Measurements from ENCODE around the gene ETF1. TPM values are rescaled to one million over a fixed set of nuclear protein-coding genes. Genes with fewer than 3 reads are reported as not detected.
A peak's percentile ranks its signal among the peaks of the same experiment; 100 is the strongest.

The ETF1 gene
- total RNA-seq, 5 donors from 2014 or later (not counting 1 experiment from before 2014, with no cell fraction given) = 40.1 to 115 (median 43.2) TPM

DNA sequence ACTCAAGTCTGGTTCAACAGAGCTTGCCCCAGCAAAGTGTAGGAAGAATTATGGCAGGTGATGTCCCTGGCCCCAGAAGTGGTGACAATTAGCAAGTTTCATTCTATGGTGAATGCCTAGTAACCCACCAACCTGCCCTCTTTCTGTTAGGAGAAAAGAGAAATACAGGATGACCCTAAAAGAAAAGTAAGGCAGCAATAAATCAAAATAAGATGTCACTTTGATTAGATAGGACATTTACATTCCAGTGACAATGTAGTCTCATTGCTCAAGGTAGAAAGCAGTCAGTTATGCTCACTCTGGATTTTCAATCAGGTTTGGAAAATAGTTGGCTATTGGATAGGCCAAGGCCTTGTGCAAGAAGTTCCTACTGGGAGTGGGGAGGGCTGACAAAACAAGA is 37.7 kb upstream of the ETF1 start:
- Mint-ChIP-seq H3K9me3 (no peaks in the 10 kb centered on the region), H3K36me3 (no peaks in the 10 kb centered on the region), H3K4me3 (no peak overlapping the region), H3K27ac (no peak overlapping the region), H3K27me3 (peaks cover 3 to 9% of the 10 kb centered on the region in 2 donors), H3K4me1 (peaks cover 5 to 11% (median 7%) of the 10 kb centered on the region in 3 donors)
- Histone ChIP-seq H3K9me3 (no peaks in the 10 kb centered on the region), H3K27ac (ENCODE audit: low read length) (no peak overlapping the region), H3K27me3 (replicated peaks in 1 of 2; ENCODE audit: control insufficient read depth in 2 of 2, extremely low read depth in 1 of 2, insufficient read depth in 2 of 2, low read length in 1 of 2) (no peaks in the 10 kb centered on the region), H3K36me3 (ENCODE audit: control insufficient read depth in 2 of 2, extremely low read depth in 1 of 2, insufficient read depth in 1 of 2, low read length in 1 of 2) (no peaks in the 10 kb centered on the region), H3K4me1 (ENCODE audit: control insufficient read depth in 1 of 2, extremely low read depth in 1 of 2, insufficient read depth in 2 of 2, low read length in 2 of 2) (peaks cover 0 to 11% of the 10 kb centered on the region in 2 experiments), H3K4me3 (ENCODE audit: control insufficient read depth in 1 of 2, extremely low read depth in 1 of 2, low read length in 1 of 2) (no peak overlapping the region)
- CTCF ChIA-PET = no interaction called here
- POLR2A ChIA-PET = interaction anchor here in 1 of 2 donors (0.6 kb wide), 1 partner anchor 1012 kb away, joined by 8 read pairs; no protein-coding TSS in a partner anchor
- DNase-seq (no peak), ATAC-seq (replicated peaks in 1 of 4) (no peak)

DNA sequence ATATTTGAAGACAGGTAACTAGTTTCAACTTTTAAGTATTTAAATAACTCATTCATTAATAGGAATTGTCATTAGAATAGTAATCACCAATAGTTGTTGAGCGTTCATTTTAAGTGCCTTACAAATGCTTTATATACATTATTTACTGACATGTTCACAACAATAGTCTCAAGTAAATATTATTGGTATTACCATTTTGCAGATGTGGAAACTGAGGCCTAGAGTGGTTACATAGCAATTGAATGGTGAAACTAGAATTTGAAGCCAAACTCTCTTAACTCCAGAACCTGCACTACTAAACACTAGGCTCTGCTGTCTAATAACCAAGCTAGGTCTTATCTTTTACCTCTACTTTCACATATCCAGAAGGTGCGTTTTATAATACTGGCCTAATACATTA is 37.0 kb upstream of the ETF1 start:
- CTCF ChIA-PET = interaction anchor here (0.6 to 1.0 kb wide), 6 partner anchors 14 to 762 kb away, joined by 3 to 5 read pairs (median 3); partner anchors contain the start of gene PAIP2 (in 1 of the 2)
- no peak for ATAC-seq (replicated peaks in 1 of 4)
- POLR2A ChIA-PET = interaction anchor here (0.6 kb wide), 2 partner anchors 191 to 1013 kb away, joined by 3 to 8 read pairs; no protein-coding TSS in a partner anchor

DNA sequence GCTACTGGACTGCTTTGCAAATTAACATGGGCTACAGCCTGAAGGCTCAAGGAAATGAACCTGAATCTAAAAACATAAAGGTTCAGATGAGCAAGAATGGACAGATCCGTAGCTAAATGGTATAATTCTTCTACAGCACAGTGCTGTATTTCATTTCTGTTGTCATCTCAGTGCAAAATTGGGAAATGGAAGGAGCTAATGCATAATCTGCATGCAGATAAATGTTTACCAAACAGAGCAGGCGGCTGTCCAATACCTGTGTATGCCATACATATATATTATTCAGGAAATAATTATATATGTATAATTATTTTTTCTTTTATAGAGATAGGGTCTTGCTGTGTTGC is 36.5 kb upstream of the ETF1 start:
- Histone ChIP-seq H3K4me3 (ENCODE audit: control insufficient read depth in 1 of 2, extremely low read depth in 1 of 2, low read length in 1 of 2) (no peak overlapping the region), H3K36me3 (ENCODE audit: control insufficient read depth in 2 of 2, extremely low read depth in 1 of 2, insufficient read depth in 1 of 2, low read length in 1 of 2) (no peaks in the 10 kb centered on the region), H3K4me1 (ENCODE audit: control insufficient read depth in 1 of 2, extremely low read depth in 1 of 2, insufficient read depth in 2 of 2, low read length in 2 of 2) (peaks cover 1 to 13% of the 10 kb centered on the region in 2 experiments), H3K27me3 (replicated peaks in 1 of 2; ENCODE audit: control insufficient read depth in 2 of 2, extremely low read depth in 1 of 2, insufficient read depth in 2 of 2, low read length in 1 of 2) (no peaks in the 10 kb centered on the region), H3K27ac (ENCODE audit: low read length) (no peak overlapping the region), H3K9me3 (no peaks in the 10 kb centered on the region)
- DNase-seq (no peak), ATAC-seq (replicated peaks in 1 of 4) (no peak)
- H3K4me3 Mint-ChIP-seq = no peak overlapping the region
- H3K36me3 Mint-ChIP-seq = peaks cover 4% of the 10 kb centered on the region
- WGBS (ENCODE audit: insufficient coverage) = 0% methylated on average over 1 of the region's 2 CpGs
- H3K9me3 Mint-ChIP-seq = no peaks in the 10 kb centered on the region
- H3K4me1 Mint-ChIP-seq = peaks cover 12 to 18% (median 14%) of the 10 kb centered on the region in 3 donors
- ChIA-PET CTCF (interaction anchor here (0.5 to 1.0 kb wide), 16 partner anchors 14 to 1539 kb away, joined by 3 to 5 read pairs (median 3); partner anchors contain the start of gene PAIP2 (in 1 of the 2)), POLR2A (interaction anchor here in 1 of 2 donors (0.6 to 0.9 kb wide), 6 partner anchors 124 to 986 kb away, joined by 3 to 5 read pairs (median 4); no protein-coding TSS in a partner anchor)
- peak overlapping the region in 1 of 2 donors; percentile 1 for H3K27ac Mint-ChIP-seq
- H3K27me3 Mint-ChIP-seq = no peaks in the 10 kb centered on the region

More for the DNA sequence above, 37.0 kb upstream of the ETF1 start:
- Mint-ChIP-seq H3K27ac (no peak overlapping the region), H3K36me3 (no peaks in the 10 kb centered on the region), H3K4me1 (peaks cover 7 to 14% (median 10%) of the 10 kb centered on the region in 3 donors), H3K4me3 (no peak overlapping the region), H3K9me3 (no peaks in the 10 kb centered on the region), H3K27me3 (peaks cover 0 to 3% of the 10 kb centered on the region in 2 donors)
- Histone ChIP-seq H3K4me3 (ENCODE audit: control insufficient read depth in 1 of 2, extremely low read depth in 1 of 2, low read length in 1 of 2) (no peak overlapping the region), H3K36me3 (ENCODE audit: control insufficient read depth in 2 of 2, extremely low read depth in 1 of 2, insufficient read depth in 1 of 2, low read length in 1 of 2) (no peaks in the 10 kb centered on the region), H3K9me3 (no peaks in the 10 kb centered on the region), H3K27ac (ENCODE audit: low read length) (no peak overlapping the region), H3K27me3 (replicated peaks in 1 of 2; ENCODE audit: control insufficient read depth in 2 of 2, extremely low read depth in 1 of 2, insufficient read depth in 2 of 2, low read length in 1 of 2) (no peaks in the 10 kb centered on the region), H3K4me1 (ENCODE audit: control insufficient read depth in 1 of 2, extremely low read depth in 1 of 2, insufficient read depth in 2 of 2, low read length in 2 of 2) (peaks cover 0 to 13% of the 10 kb centered on the region in 2 experiments)
- no CpG with 5 or more reads among the region's 2 CpGs for WGBS (ENCODE audit: insufficient coverage)
- DNase-seq = no peak

DNA sequence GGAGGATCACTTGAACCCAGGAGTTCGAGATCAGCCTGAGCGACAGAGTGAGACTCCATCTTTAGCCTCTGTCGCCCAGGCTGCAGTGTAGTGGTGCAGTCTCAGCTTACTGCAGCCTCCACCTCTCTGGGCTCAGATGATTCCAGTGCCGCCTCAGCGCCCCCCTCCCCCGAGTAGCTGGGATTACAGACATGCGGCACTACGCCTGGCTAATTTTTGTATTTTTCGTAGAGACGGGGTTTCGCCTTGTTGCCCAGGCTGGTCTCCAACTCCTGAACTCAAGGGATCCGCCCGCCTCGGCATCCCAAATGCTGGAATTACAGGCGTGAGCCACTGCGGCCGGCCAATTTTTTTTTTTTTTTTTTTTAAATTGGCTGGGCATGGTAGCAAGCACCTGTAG is 34.4 kb upstream of the ETF1 start:
- peak overlapping the region in 1 of 3 donors; percentile 22 for H3K4me3 Mint-ChIP-seq
- Histone ChIP-seq H3K27me3 (replicated peaks in 1 of 2; ENCODE audit: control insufficient read depth in 2 of 2, extremely low read depth in 1 of 2, insufficient read depth in 2 of 2, low read length in 1 of 2) (no peaks in the 10 kb centered on the region), H3K27ac (ENCODE audit: low read length) (no peak overlapping the region), H3K4me1 (ENCODE audit: control insufficient read depth in 1 of 2, extremely low read depth in 1 of 2, insufficient read depth in 2 of 2, low read length in 2 of 2) (peaks cover 8 to 26% of the 10 kb centered on the region in 2 experiments), H3K4me3 (ENCODE audit: control insufficient read depth in 1 of 2, extremely low read depth in 1 of 2, low read length in 1 of 2) (no peak overlapping the region), H3K9me3 (no peaks in the 10 kb centered on the region), H3K36me3 (ENCODE audit: control insufficient read depth in 2 of 2, extremely low read depth in 1 of 2, insufficient read depth in 1 of 2, low read length in 1 of 2) (peaks cover 0 to 12% of the 10 kb centered on the region in 2 donors)
- ATAC-seq (replicated peaks in 1 of 4) = no peak
- H3K4me1 Mint-ChIP-seq = peaks cover 26 to 34% (median 28%) of the 10 kb centered on the region in 3 donors
- no peak for DNase-seq
- H3K27ac Mint-ChIP-seq = peak overlapping the region in 1 of 2 donors; percentile 47
- WGBS (ENCODE audit: insufficient coverage) = 96% methylated on average over 16 of the region's 17 CpGs
- no peaks in the 10 kb centered on the region for H3K27me3 Mint-ChIP-seq
- H3K36me3 Mint-ChIP-seq = peaks cover 9% of the 10 kb centered on the region
- no peaks in the 10 kb centered on the region for H3K9me3 Mint-ChIP-seq
- CTCF ChIA-PET = no interaction called here
- POLR2A ChIA-PET = no interaction called here

DNA sequence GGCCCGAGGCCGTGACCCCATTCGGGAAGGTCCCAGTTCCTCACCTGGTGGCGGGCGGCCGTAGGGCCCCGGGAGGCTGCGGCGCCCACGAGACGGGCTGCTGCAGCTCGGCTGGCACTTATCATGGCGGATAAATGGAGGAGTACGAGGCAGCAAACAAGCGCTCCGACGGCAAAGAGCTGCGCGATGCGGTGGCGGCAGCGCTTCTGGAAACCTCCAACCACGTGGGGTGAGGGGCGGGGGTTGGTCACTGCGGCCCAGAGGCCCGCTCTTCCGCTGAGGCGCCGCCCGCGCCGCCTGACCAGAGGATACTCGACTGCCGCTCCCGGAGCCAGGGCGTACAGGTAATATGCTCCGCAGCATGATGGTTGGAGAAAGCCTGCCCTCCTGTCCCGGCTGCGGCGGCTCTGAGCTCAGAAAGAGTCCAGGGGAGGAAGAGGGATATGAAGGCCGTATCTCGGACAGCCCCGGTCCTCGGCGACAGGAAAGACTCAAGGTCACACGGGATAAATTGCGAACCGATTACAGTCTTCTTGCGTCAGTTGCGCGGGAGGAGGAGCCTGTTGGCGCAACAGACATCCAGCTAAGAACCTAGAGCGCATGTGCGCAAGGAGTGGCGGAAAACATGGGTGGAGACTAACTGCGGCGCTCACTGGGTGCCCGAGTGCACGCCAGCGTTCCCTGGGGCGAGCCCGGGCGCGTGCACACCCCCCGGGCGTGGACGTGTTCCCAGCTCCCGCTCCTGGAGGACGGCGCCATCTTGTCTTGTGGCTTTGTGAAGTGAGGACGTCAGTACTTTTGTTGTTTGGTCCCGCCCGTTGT is 32.4 kb upstream of the ETF1 start, which contains the start of gene HSPA9:
HSPA9 (minus strand) TSS at position 208 of the 822 bp plus-strand sequence; CDS start at position 125, 83 bp downstream.
- H3K36me3 Mint-ChIP-seq = peaks cover 21% of the 10 kb centered on the region

DNA sequence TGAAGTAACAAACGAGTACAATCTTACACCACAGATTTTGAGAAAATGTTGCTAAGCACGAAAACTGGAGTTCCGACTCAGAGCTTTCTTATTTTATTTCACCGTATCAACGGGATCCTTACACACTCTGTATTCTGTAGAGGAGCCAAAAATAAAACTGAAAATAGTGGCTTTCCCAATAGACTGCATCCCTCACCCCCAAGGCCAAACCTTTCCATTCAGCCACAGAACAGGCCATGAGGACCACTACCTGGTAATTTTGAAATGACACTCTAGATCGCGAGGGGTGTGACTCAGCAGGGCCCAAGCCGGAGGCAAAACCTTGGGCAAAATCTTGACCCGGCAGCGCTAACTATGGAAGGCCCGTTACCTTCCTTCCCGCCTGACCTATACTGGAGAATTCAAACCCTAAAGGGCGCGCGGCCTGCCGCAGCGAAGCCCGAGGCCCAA is 31.7 kb upstream of the ETF1 start:
- WGBS (ENCODE audit: insufficient coverage) = 1% methylated on average over 16 of the region's 18 CpGs
- Mint-ChIP-seq H3K4me1 (peaks cover 29 to 47% (median 38%) of the 10 kb centered on the region in 3 donors), H3K36me3 (peaks cover 21% of the 10 kb centered on the region), H3K27me3 (no peaks in the 10 kb centered on the region), H3K27ac (peak overlapping the region; percentile 100), H3K4me3 (peak overlapping the region; percentile 96), H3K9me3 (no peaks in the 10 kb centered on the region)
- DNase-seq (no peak), ATAC-seq (replicated peaks in 1 of 4) (peak in 3 of 4 experiments; percentile 2 to 3 (median 3))
- POLR2A ChIA-PET = interaction anchor here in 1 of 2 donors (0.6 to 3.1 kb wide), 8 partner anchors 8 to 1490 kb away, joined by 3 to 32 read pairs (median 6); partner anchors contain the start of genes ETF1, MATR3 and SIL1
- H3K9me3 ChIP-seq = no peaks in the 10 kb centered on the region
- peak overlapping the region; percentile 95 to 99 for H3K4me3 ChIP-seq (ENCODE audit: control insufficient read depth in 1 of 2, extremely low read depth in 1 of 2, low read length in 1 of 2)
- peaks cover 8 to 37% of the 10 kb centered on the region in 2 donors for H3K36me3 ChIP-seq (ENCODE audit: control insufficient read depth in 2 of 2, extremely low read depth in 1 of 2, insufficient read depth in 1 of 2, low read length in 1 of 2)
- peaks cover 8 to 26% of the 10 kb centered on the region in 2 experiments for H3K4me1 ChIP-seq (ENCODE audit: control insufficient read depth in 1 of 2, extremely low read depth in 1 of 2, insufficient read depth in 2 of 2, low read length in 2 of 2)
- H3K27me3 ChIP-seq (replicated peaks in 1 of 2; ENCODE audit: control insufficient read depth in 2 of 2, extremely low read depth in 1 of 2, insufficient read depth in 2 of 2, low read length in 1 of 2) = no peaks in the 10 kb centered on the region
- H3K27ac ChIP-seq (ENCODE audit: low read length) = peak overlapping the region; percentile 94
- CTCF ChIA-PET = interaction anchor here in 1 of 2 donors (0.6 to 1.9 kb wide), 7 partner anchors 9 to 624 kb away, joined by 3 to 13 read pairs (median 7); partner anchors contain the start of genes ETF1, KDM3B and SIL1

More for the DNA sequence above, 32.4 kb upstream of the ETF1 start, which contains the start of gene HSPA9:
- H3K4me1 ChIP-seq (ENCODE audit: control insufficient read depth in 1 of 2, extremely low read depth in 1 of 2, insufficient read depth in 2 of 2, low read length in 2 of 2) = peaks cover 8 to 26% of the 10 kb centered on the region in 2 experiments
- ATAC-seq (replicated peaks in 1 of 4) = peak; percentile 85 to 88 (median 86)
- Mint-ChIP-seq H3K27me3 (no peaks in the 10 kb centered on the region), H3K27ac (peak within 1 kb of the TSS; percentile 100), H3K4me3 (peak within 1 kb of the TSS; percentile 96), H3K4me1 (peaks cover 29 to 43% (median 35%) of the 10 kb centered on the region in 3 donors), H3K9me3 (no peaks in the 10 kb centered on the region)
- peak; percentile 94 to 100 (median 97) for DNase-seq
- ChIA-PET CTCF (interaction anchor here in 1 of 2 donors (0.5 to 1.9 kb wide), 8 partner anchors 8 to 623 kb away, joined by 3 to 13 read pairs (median 4); partner anchors contain the start of genes ETF1, KDM3B and SIL1), POLR2A (interaction anchor here (0.6 to 3.1 kb wide), 18 partner anchors 9 to 1540 kb away, joined by 3 to 32 read pairs (median 4); partner anchors contain the start of genes EGR1 (in 1 of the 2), ETF1 (in 1 of the 2), FAM53C (in 1 of the 2) and MATR3 (in 1 of the 2))
- H3K36me3 ChIP-seq (ENCODE audit: control insufficient read depth in 2 of 2, extremely low read depth in 1 of 2, insufficient read depth in 1 of 2, low read length in 1 of 2) = peaks cover 7 to 31% of the 10 kb centered on the region in 2 donors
- under 1% methylated on average over 70 of the region's 73 CpGs for WGBS (ENCODE audit: insufficient coverage)
- H3K27ac ChIP-seq (ENCODE audit: low read length) = peak within 1 kb of the TSS; percentile 94
- H3K27me3 ChIP-seq (replicated peaks in 1 of 2; ENCODE audit: control insufficient read depth in 2 of 2, extremely low read depth in 1 of 2, insufficient read depth in 2 of 2, low read length in 1 of 2) = no peaks in the 10 kb centered on the region
- peak within 1 kb of the TSS; percentile 95 to 99 for H3K4me3 ChIP-seq (ENCODE audit: control insufficient read depth in 1 of 2, extremely low read depth in 1 of 2, low read length in 1 of 2)
- no peaks in the 10 kb centered on the region for H3K9me3 ChIP-seq
